ENCODE measurements around the gene FAM20C.

GRCh38 chr7:227926-228325 lies 35.6 kb downstream of the FAM20C start:
- no peak for TF ChIP-seq CTCF (IDR thresholded peaks at IDR 0.05)
- TF ChIP-seq POLR2A (IDR thresholded peaks at IDR 0.05), result no peak
